Thyroid gland (tissue), 4 donors: ENCODE measurements around the gene SEMA3C.

ENCODE experiments used
- POLR2A ChIP-seq, 2 donors: fragments of 450-650 bp; IDR thresholded peaks; one replicate each; pipeline ENCODE4 v1.6.1; 2017; ENCODE audit warnings: antibody characterized with exemption in 2 of 2, mild to moderate bottlenecking in 2 of 2, moderate library complexity in 1 of 2
- TF ChIP-seq, protein P1 (sequence below), 6 experiments: fragments of 200-600 bp in 3 of 6; fragments of 450-650 bp in 3 of 6; sonication (generic) in 3 of 6; IDR thresholded peaks; one replicate each; pipeline ENCODE4 v1.5.1; 2016 to 2019; ENCODE audit warnings: antibody characterized with exemption in 6 of 6, mild to moderate bottlenecking in 2 of 6, inconsistent platforms in 1 of 6, moderate library complexity in 1 of 6

DNA sequence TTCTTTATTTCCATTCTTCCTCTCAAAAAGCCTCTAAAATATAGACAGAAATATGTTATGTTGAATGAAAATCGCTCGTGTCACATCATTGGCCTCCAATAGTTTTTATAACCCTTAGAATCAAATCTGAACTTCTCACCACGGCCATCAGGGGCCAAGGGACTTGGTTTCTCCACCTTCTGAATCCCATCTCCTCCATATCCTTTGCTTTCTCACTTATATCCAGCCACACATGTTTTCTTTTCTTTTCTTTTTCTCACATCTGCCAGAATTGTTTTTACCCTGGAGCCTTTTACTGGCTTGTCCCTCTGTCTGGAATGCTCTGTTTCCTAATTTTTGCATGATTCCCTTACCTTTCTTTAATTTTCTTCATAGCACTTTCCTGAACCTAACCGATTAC lies 184.8 kb downstream of the SEMA3C start:
- TF ChIP-seq POLR2A (IDR thresholded peaks at IDR 0.05), result no peak
- TF ChIP-seq, protein P1, sequence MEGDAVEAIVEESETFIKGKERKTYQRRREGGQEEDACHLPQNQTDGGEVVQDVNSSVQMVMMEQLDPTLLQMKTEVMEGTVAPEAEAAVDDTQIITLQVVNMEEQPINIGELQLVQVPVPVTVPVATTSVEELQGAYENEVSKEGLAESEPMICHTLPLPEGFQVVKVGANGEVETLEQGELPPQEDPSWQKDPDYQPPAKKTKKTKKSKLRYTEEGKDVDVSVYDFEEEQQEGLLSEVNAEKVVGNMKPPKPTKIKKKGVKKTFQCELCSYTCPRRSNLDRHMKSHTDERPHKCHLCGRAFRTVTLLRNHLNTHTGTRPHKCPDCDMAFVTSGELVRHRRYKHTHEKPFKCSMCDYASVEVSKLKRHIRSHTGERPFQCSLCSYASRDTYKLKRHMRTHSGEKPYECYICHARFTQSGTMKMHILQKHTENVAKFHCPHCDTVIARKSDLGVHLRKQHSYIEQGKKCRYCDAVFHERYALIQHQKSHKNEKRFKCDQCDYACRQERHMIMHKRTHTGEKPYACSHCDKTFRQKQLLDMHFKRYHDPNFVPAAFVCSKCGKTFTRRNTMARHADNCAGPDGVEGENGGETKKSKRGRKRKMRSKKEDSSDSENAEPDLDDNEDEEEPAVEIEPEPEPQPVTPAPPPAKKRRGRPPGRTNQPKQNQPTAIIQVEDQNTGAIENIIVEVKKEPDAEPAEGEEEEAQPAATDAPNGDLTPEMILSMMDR (IDR thresholded peaks at IDR 0.05), result no peak
